GM23338 (cell line): ENCODE data around the gene ADAD2. TPM values are rescaled to one million over a fixed set of nuclear protein-coding genes. Genes with fewer than 3 reads are reported as not detected.

Experiments
- ATAC-seq: fragments of 200-7000 bp; cut with Tn5 transposase; 3 replicates; pipeline ENCODE4 v1.9.1; 2020
- DNase-seq: peaks from one replicate; pipeline ENCODE4 v3.0.0-alpha.2; 2015; ENCODE audit warnings: low spot score
- H2AFZ ChIP-seq: fragments of 200-600 bp; sonication (generic); 2 replicates; pipeline ENCODE4 v1.8.0; 2016; ENCODE audit warnings: antibody characterized with exemption, mild to moderate bottlenecking, moderate library complexity
- H3F3A ChIP-seq: fragments of 200-600 bp; sonication (generic); replicated peaks from 2 replicates; pipeline ENCODE4 v1.8.0; 2017; ENCODE audit warnings: antibody characterized with exemption, mixed run types, low read depth
- H3K27ac ChIP-seq: fragments of 200-600 bp; sonication (generic); 2 replicates; pipeline ENCODE4 v1.6.1; 2016; ENCODE audit warnings: low read depth
- H3K27me3 ChIP-seq: fragments of 200-600 bp; sonication (generic); 2 replicates; pipeline ENCODE4 v1.8.0; 2016; ENCODE audit warnings: mild to moderate bottlenecking, mixed run types, moderate library complexity; ENCODE audit not compliant: insufficient read depth
- H3K36me3 ChIP-seq: fragments of 200-600 bp; sonication (generic); 2 replicates; pipeline ENCODE4 v1.8.0; 2016; ENCODE audit warnings: mild to moderate bottlenecking; ENCODE audit not compliant: insufficient read depth
- H3K4me1 ChIP-seq: fragments of 200-600 bp; sonication (generic); 2 replicates; pipeline ENCODE4 v1.8.0; 2016; ENCODE audit warnings: mild to moderate bottlenecking, moderate library complexity; ENCODE audit not compliant: insufficient read depth
- H3K4me2 ChIP-seq: fragments of 200-600 bp; sonication (generic); 2 replicates; pipeline ENCODE4 v1.7.1; 2017; ENCODE audit warnings: mixed run types
- H3K4me3 ChIP-seq: fragments of 200-600 bp; sonication (generic); 2 replicates; pipeline ENCODE4 v1.6.1; 2016; ENCODE audit warnings: mixed run types
- H3K79me2 ChIP-seq: fragments of 200-600 bp; sonication (generic); replicated peaks from 2 replicates; pipeline ENCODE4 v1.8.0; 2017; ENCODE audit warnings: mild to moderate bottlenecking; ENCODE audit not compliant: insufficient read depth
- H3K9me2 ChIP-seq: fragments of 200-600 bp; sonication (generic); 2 replicates; pipeline ENCODE4 v1.8.0; 2017; ENCODE audit not compliant: insufficient read depth
- H4K20me1 ChIP-seq: fragments of 200-600 bp; sonication (generic); replicated peaks from 2 replicates; pipeline ENCODE4 v1.8.0; 2017; ENCODE audit warnings: mild to moderate bottlenecking; ENCODE audit not compliant: insufficient read depth
- H3K27ac Mint-ChIP-seq: 2 replicates; pipeline ENCODE4 v1.8.0; 2020; ENCODE audit warnings: inconsistent platforms, mild to moderate bottlenecking, moderate library complexity, mixed read lengths
- H3K27me3 Mint-ChIP-seq: 3 replicates; pipeline ENCODE4 v1.8.0; 2022; ENCODE audit warnings: low read depth, mild to moderate bottlenecking, moderate library complexity, mixed read lengths, inconsistent platforms; ENCODE audit not compliant: insufficient read depth, poor library complexity
- H3K36me3 Mint-ChIP-seq: 3 replicates; pipeline ENCODE4 v1.8.0; 2021; ENCODE audit warnings: low read depth, mild to moderate bottlenecking, inconsistent platforms, moderate library complexity, mixed read lengths
- H3K4me1 Mint-ChIP-seq: 3 replicates; pipeline ENCODE4 v1.8.0; 2020; ENCODE audit warnings: mild to moderate bottlenecking, inconsistent platforms, mixed read lengths
- H3K4me3 Mint-ChIP-seq: 3 replicates; pipeline ENCODE4 v1.8.0; 2021; ENCODE audit warnings: moderate library complexity, mild to moderate bottlenecking, inconsistent platforms, mixed read lengths
- H3K9me3 Mint-ChIP-seq: 3 replicates; pipeline ENCODE4 v1.8.0; 2020; ENCODE audit warnings: moderate library complexity, mild to moderate bottlenecking, inconsistent platforms, mixed read lengths
- CREB1 ChIP-seq: fragments of 250-450 bp; sonication (Bioruptor Pico); IDR thresholded peaks from 2 replicates; pipeline ENCODE4 v1.5.0; 2020; ENCODE audit warnings: low read depth, mild to moderate bottlenecking, moderate library complexity
- JUNB ChIP-seq: IDR thresholded peaks from one replicate; pipeline ENCODE4 v1.6.1; 2016; ENCODE audit warnings: antibody characterized with exemption; ENCODE audit not compliant: unreplicated experiment
- STAT1 ChIP-seq: IDR thresholded peaks from one replicate; pipeline ENCODE4 v1.6.1; 2016; ENCODE audit warnings: antibody characterized with exemption; ENCODE audit not compliant: unreplicated experiment
- polyA plus RNA-seq: library from polyadenylated mRNA; unstranded; fragments of >200 nt; fragmentation: Nextera tagmentation; extraction: Ambion mirVana; gene quantifications from 2 replicates; pipeline ENCODE4 v1.2.1, GENCODE V29; 2016
- total RNA-seq: library from RNA; depleted of rRNA; stranded (reverse); fragments of >200 nt; shearing (Covaris generic); gene quantifications from 2 replicates; pipeline ENCODE4 v1.2.3, GENCODE V29; 2014
- TF ChIP-seq, protein P1 (sequence below): IDR thresholded peaks from 2 replicates; pipeline ENCODE4 v1.6.1; 2016; ENCODE audit warnings: antibody characterized with exemption
- TF ChIP-seq, protein P2 (sequence below): fragments of 250-450 bp; sonication (Bioruptor Pico); IDR thresholded peaks from 2 replicates; pipeline ENCODE4 v1.5.0; 2020; ENCODE audit warnings: mild to moderate bottlenecking, moderate library complexity

ADAD2 gene
- total and polyA plus RNA-seq, 2 experiments from 2014 or later = 1.6 to 4.5 TPM

DNA sequence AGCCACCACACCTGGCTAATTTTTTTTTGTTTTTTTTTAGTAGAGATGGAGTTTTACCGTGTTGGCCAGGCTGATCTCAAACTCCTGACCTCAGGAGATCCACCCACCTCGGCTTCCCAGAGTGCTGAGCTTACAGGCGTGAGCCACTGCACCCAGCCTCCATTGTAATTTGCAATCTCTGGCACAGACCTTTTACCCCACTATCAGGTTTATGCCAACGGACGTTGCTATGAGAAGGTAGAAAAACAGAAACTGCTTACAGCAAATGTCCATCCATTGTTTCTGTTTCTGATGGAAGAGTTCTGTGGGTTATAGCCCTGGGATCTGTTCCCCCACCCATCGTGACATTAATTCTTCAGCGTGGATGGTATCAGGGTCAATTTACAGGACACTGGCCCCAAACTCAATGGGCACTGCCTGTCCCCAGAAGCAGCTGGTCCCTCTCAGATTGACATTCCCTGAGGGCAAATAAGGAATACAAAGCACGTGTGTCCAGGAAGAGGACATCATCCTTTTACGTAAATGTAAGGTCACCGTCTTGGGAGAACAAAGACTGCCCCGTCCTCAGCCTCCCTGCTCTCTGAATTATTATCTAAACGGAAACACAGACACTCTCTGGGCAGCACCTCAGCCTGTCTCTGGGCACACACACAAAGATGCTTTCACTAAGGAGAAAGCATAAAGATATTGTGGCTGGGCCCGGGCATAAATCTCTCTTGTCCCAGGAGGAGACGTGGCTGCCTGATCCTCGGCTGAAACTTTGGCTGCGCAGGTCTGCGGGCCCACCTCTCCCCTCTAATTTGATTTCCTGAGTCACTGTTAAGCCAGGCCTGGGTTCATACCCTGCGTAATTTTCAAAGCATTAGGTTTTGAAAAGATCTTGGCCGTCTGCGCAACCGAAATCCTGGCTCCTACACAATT is 43.6 kb downstream of the ADAD2 start (continued):
- no peak for TF ChIP-seq JUNB
- TF ChIP-seq STAT1 = no peak
- TF ChIP-seq, protein P1, sequence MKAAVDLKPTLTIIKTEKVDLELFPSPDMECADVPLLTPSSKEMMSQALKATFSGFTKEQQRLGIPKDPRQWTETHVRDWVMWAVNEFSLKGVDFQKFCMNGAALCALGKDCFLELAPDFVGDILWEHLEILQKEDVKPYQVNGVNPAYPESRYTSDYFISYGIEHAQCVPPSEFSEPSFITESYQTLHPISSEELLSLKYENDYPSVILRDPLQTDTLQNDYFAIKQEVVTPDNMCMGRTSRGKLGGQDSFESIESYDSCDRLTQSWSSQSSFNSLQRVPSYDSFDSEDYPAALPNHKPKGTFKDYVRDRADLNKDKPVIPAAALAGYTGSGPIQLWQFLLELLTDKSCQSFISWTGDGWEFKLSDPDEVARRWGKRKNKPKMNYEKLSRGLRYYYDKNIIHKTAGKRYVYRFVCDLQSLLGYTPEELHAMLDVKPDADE = no peak
- TF ChIP-seq, protein P2, sequence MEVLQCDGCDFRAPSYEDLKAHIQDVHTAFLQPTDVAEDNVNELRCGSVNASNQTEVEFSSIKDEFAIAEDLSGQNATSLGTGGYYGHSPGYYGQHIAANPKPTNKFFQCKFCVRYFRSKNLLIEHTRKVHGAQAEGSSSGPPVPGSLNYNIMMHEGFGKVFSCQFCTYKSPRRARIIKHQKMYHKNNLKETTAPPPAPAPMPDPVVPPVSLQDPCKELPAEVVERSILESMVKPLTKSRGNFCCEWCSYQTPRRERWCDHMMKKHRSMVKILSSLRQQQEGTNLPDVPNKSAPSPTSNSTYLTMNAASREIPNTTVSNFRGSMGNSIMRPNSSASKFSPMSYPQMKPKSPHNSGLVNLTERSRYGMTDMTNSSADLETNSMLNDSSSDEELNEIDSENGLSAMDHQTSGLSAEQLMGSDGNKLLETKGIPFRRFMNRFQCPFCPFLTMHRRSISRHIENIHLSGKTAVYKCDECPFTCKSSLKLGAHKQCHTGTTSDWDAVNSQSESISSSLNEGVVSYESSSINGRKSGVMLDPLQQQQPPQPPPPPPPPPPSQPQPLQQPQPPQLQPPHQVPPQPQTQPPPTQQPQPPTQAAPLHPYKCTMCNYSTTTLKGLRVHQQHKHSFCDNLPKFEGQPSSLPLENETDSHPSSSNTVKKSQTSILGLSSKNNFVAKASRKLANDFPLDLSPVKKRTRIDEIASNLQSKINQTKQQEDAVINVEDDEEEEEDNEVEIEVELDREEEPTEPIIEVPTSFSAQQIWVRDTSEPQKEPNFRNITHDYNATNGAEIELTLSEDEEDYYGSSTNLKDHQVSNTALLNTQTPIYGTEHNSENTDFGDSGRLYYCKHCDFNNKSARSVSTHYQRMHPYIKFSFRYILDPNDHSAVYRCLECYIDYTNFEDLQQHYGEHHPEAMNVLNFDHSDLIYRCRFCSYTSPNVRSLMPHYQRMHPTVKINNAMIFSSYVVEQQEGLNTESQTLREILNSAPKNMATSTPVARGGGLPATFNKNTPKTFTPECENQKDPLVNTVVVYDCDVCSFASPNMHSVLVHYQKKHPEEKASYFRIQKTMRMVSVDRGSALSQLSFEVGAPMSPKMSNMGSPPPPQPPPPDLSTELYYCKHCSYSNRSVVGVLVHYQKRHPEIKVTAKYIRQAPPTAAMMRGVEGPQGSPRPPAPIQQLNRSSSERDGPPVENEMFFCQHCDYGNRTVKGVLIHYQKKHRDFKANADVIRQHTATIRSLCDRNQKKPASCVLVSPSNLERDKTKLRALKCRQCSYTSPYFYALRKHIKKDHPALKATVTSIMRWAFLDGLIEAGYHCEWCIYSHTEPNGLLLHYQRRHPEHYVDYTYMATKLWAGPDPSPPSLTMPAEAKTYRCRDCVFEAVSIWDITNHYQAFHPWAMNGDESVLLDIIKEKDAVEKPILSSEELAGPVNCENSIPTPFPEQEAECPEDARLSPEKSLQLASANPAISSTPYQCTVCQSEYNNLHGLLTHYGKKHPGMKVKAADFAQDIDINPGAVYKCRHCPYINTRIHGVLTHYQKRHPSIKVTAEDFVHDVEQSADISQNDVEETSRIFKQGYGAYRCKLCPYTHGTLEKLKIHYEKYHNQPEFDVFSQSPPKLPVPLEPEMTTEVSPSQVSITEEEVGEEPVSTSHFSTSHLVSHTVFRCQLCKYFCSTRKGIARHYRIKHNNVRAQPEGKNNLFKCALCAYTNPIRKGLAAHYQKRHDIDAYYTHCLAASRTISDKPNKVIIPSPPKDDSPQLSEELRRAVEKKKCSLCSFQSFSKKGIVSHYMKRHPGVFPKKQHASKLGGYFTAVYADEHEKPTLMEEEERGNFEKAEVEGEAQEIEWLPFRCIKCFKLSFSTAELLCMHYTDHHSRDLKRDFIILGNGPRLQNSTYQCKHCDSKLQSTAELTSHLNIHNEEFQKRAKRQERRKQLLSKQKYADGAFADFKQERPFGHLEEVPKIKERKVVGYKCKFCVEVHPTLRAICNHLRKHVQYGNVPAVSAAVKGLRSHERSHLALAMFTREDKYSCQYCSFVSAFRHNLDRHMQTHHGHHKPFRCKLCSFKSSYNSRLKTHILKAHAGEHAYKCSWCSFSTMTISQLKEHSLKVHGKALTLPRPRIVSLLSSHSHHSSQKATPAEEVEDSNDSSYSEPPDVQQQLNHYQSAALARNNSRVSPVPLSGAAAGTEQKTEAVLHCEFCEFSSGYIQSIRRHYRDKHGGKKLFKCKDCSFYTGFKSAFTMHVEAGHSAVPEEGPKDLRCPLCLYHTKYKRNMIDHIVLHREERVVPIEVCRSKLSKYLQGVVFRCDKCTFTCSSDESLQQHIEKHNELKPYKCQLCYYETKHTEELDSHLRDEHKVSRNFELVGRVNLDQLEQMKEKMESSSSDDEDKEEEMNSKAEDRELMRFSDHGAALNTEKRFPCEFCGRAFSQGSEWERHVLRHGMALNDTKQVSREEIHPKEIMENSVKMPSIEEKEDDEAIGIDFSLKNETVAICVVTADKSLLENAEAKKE (CRISPR knock-in tag) = no peak

DNA sequence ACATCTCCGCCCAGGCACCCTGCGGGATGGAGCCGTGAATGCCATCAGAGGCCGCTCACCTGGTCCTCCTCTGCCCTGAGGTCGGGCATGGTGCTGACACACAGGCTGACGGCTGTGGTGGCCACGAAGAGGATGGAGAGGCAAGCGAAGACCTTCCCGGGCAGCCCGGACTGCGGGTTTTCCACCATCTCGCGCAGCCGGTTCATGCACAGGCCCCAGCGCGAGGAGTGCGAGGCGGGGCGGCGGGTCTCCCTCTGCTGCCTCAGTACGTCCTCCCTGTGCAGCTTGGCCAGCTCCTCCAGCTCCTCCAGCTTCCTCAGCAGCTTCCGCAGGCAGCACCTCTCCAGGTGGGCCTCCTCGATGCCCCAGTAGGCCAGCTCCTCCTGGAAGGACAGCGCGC is 45.7 kb downstream of the ADAD2 start:
- no peak overlapping the region for H3K27ac Mint-ChIP-seq
- no peaks in the 10 kb centered on the region for H3K4me1 Mint-ChIP-seq

More for the DNA sequence above, 45.7 kb downstream of the ADAD2 start:
- Histone ChIP-seq H3K27me3 (no peaks in the 10 kb centered on the region), H2AFZ (no peak overlapping the region), H4K20me1 (no peaks in the 10 kb centered on the region), H3K9me2 (no peaks in the 10 kb centered on the region), H3K4me3 (no peak overlapping the region), H3K4me1 (no peaks in the 10 kb centered on the region), H3F3A (no peaks in the 10 kb centered on the region), H3K27ac (no peak overlapping the region), H3K79me2 (no peaks in the 10 kb centered on the region), H3K36me3 (no peaks in the 10 kb centered on the region), H3K4me2 (no peak overlapping the region)
- Mint-ChIP-seq H3K9me3 (no peaks in the 10 kb centered on the region), H3K27me3 (peaks cover 2% of the 10 kb centered on the region), H3K36me3 (no peaks in the 10 kb centered on the region), H3K4me3 (no peak overlapping the region)
- DNase-seq = no peak
- TF ChIP-seq, protein P1 = no peak
- no peak for TF ChIP-seq CREB1 (CRISPR knock-in tag)
- TF ChIP-seq STAT1 = no peak
- no peak for ATAC-seq
